ENCODE results near the gene TMEM61.

TMEM61 gene

DNA sequence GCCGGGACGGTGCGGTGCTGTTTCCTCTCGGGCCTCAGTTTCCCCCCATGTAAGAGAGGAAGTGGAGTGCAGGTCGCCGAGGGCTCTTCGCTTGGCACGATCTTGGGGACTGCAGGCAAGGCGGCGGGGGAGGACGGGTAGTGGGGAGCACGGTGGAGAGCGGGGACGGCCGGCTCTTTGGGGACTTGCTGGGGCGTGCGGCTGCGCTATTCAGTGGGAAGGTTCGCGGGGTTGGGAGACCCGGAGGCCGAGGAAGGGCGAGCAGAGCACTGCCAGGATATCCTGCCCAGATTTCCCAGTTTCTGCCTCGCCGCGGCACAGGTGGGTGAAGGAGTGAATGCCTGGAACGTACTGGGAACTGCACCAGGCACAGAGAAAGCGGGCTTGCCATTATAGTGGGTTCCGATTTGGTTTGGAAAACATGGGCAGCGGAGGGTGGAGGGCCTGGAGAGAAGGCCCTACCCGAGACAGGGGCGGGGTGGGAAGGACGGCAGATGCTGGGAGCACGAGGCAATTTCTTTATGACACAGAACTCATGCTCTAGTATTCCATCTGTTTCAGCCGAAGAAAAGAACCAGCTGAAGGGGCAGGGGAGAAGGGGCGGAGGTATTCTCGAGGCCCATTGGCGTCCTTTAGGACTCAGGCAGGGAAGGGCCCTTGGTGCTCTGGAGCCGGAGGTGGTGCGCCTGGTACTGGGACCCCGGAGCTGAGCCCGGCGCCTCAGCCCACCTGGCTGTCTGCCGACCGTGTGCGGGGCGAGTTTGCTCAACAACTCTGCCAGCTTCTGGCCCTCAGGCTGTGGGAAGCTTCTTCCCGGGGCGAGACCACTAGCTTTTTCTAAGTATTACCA is 59.9 kb downstream of the TMEM61 start:
- no peak for DNase-seq

GRCh38 chr1:55040933-55041494 is 60.6 kb downstream of the TMEM61 start:
- peak in 1 of 4 experiments; percentile 14 for DNase-seq

GRCh38 chr1:55041613-55042012 is 61.2 kb downstream of the TMEM61 start:
- DNase-seq: no peak

All from suppressor macrophage (primary cell).